ENCODE data around the gene RNGTT.

RNGTT gene

GRCh38 chr6:88972504-88973423 is 9.3 kb upstream of the RNGTT start:
- TF ChIP-seq SIN3A (IDR thresholded peaks at IDR 0.05; ENCODE audit: borderline replicate concordance, insufficient read depth, low read length) (no peak), TAF1 (IDR thresholded peaks at IDR 0.05; ENCODE audit: borderline replicate concordance, insufficient read depth, low read length) (no peak), FOXP2 (optimal IDR thresholded peaks at IDR 0.05; ENCODE audit: borderline replicate concordance, extremely low read depth, extremely low read length, insufficient read depth) (no peak), POLR2AphosphoS5 (IDR thresholded peaks at IDR 0.05; ENCODE audit: low read depth, low read length) (no peak), REST (IDR thresholded peaks at IDR 0.05; ENCODE audit: insufficient read depth in 1 of 2, low read depth in 2 of 2, low read length in 2 of 2) (no peak)

GRCh38 chr6:88970301-88970700 is 6.9 kb upstream of the RNGTT start:
- no peak for TF ChIP-seq POLR2AphosphoS5 (IDR thresholded peaks at IDR 0.05; ENCODE audit: low read depth, low read length)
- no peak for TF ChIP-seq REST (IDR thresholded peaks at IDR 0.05; ENCODE audit: insufficient read depth in 1 of 2, low read depth in 2 of 2, low read length in 2 of 2)
- TF ChIP-seq FOXP2 (optimal IDR thresholded peaks at IDR 0.05; ENCODE audit: borderline replicate concordance, extremely low read depth, extremely low read length, insufficient read depth): no peak
- TF ChIP-seq TAF1 (IDR thresholded peaks at IDR 0.05; ENCODE audit: borderline replicate concordance, insufficient read depth, low read length): no peak
- no peak for TF ChIP-seq SIN3A (IDR thresholded peaks at IDR 0.05; ENCODE audit: borderline replicate concordance, insufficient read depth, low read length)

- TF ChIP-seq POLR2AphosphoS5 (IDR thresholded peaks at IDR 0.05; ENCODE audit: low read depth, low read length) (no peak), TAF1 (IDR thresholded peaks at IDR 0.05; ENCODE audit: borderline replicate concordance, insufficient read depth, low read length) (no peak), SIN3A (IDR thresholded peaks at IDR 0.05; ENCODE audit: borderline replicate concordance, insufficient read depth, low read length) (no peak), FOXP2 (optimal IDR thresholded peaks at IDR 0.05; ENCODE audit: borderline replicate concordance, extremely low read depth, extremely low read length, insufficient read depth) (no peak), REST (IDR thresholded peaks at IDR 0.05; ENCODE audit: insufficient read depth in 1 of 2, low read depth in 2 of 2, low read length in 2 of 2) (no peak)
Measured at GRCh38 chr6:88967891-88968290, 4.5 kb upstream of the RNGTT start.

GRCh38 chr6:88965691-88966090 is 2.3 kb upstream of the RNGTT start:
- TF ChIP-seq FOXP2 (optimal IDR thresholded peaks at IDR 0.05; ENCODE audit: borderline replicate concordance, extremely low read depth, extremely low read length, insufficient read depth): no peak
- TF ChIP-seq REST (IDR thresholded peaks at IDR 0.05; ENCODE audit: insufficient read depth in 1 of 2, low read depth in 2 of 2, low read length in 2 of 2): no peak
- TF ChIP-seq TAF1 (IDR thresholded peaks at IDR 0.05; ENCODE audit: borderline replicate concordance, insufficient read depth, low read length): no peak
- TF ChIP-seq SIN3A (IDR thresholded peaks at IDR 0.05; ENCODE audit: borderline replicate concordance, insufficient read depth, low read length): no peak
- TF ChIP-seq POLR2AphosphoS5 (IDR thresholded peaks at IDR 0.05; ENCODE audit: low read depth, low read length): no peak
